ENCODE results near the gene PLEKHM1.
"Not testable (repeated sequence)": the region's sequence is repeated elsewhere in the genome, so short reads cannot be mapped to it uniquely, and the experiment has no call there.

Gene PLEKHM1

DNA sequence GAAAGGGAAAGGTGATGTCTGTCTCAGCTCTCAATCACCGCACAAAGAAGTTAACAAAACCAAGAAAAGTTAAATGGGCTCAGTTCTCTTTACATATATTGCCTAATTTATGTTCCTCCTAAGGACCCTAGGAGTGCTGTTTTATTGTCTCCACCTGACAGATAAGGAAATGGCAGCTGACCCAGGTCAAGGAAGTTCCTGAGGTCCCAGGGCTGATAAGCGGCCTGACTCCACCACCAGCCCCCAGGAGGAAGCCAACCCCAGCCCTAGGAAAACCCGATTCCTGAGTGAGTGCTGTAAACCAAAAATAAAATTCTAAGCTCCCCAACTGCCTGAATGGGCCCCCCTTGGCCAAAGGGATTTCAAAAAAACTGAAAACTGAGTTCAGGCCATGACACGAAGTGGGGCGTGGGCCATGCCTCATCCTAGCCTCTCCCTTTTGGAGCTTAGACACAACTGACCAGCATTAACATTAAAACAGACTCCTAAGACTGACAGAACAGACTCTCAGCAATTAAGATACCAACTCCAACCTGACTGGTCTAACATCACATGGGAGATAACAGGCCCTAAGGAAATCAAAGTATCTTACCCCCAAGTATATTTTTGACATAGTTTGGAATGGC is 6.8 kb downstream of the PLEKHM1 start:
- H3K27ac ChIP-seq; in situ Hi-C loops (cut with HindIII; ENCODE audit: low pct_ligation_motif_present, low sequenced_read_pairs); H3K36me3 ChIP-seq (replicated peaks); H3K4me3 ChIP-seq (ENCODE audit: low read depth, low read length); H3K27me3 ChIP-seq (replicated peaks); DNase-seq: not testable (repeated sequence)

DNA sequence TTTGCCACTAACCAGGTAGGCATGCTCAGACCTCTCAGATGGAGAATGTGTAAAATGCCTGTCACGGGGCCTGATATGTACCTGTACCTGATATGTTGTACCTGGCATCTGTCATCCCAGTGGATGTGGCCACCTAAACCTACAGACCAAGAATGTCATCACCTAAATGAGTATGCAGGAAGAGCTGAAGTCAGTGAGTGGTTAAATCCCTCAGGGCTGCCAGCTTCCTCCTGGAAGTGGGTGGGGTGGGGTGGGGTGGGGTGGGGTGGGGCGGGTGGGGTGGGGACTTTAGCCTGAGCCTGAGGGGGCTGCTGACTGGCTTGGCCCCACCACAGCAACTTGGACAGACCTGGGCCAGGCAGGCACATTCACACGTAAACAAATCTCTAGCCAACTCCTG is 7.3 kb downstream of the PLEKHM1 start:
- DNase-seq; H3K4me3 ChIP-seq (ENCODE audit: low read depth, low read length); H3K36me3 ChIP-seq (replicated peaks); in situ Hi-C loops (cut with HindIII; ENCODE audit: low pct_ligation_motif_present, low sequenced_read_pairs); H3K27ac ChIP-seq; H3K27me3 ChIP-seq (replicated peaks): not testable (repeated sequence)

DNA sequence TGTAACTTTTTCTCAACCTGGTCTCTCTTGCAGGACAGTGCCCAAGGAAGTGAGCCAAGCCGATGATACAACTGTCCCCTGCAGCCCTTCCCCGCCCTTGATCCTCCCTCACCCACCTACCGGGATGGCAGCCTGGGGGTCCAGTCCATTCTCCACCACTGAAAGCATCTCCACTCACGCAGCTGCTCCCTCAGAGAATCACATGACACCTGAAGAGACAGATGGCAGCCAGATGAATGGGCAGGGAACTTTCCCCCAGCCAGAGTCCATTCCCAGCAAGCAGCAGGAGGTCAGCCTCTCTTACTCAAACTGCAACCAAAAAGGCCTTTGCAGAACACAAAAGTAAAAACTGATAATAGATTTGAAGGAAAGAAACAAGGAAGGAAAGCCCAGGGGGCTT is 8.2 kb downstream of the PLEKHM1 start:
- H3K4me3 ChIP-seq (ENCODE audit: low read depth, low read length), result not testable (repeated sequence)

DNA sequence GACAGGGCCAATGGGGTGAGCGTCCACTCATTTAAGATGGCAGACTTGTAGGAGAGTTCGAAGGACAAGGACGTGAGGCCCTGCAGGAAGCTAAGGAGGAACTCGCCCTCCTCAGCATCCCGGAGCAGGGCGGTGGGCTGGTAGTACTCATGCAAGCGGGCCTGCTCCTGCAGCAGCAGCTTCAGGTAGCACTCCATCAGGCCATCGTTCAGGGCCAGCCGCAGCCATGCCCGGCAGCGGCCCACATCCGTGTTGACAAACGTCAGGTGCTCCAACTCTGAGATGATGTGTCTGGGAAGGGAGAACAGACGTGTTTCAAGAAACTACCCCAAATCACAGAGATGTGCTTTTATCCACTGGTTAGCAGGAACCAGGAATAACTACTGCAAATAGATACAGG is 15.1 kb downstream of the PLEKHM1 start:
- H3K27ac ChIP-seq; H3K27me3 ChIP-seq (replicated peaks); H3K4me3 ChIP-seq (ENCODE audit: low read depth, low read length); in situ Hi-C loops (cut with HindIII; ENCODE audit: low pct_ligation_motif_present, low sequenced_read_pairs); DNase-seq: not testable (repeated sequence)
- peaks cover 12% of the 10 kb centered on the region for H3K36me3 ChIP-seq (replicated peaks)

More for the DNA sequence above, 8.2 kb downstream of the PLEKHM1 start:
- H3K27ac ChIP-seq; DNase-seq; H3K36me3 ChIP-seq (replicated peaks); H3K27me3 ChIP-seq (replicated peaks); in situ Hi-C loops (cut with HindIII; ENCODE audit: low pct_ligation_motif_present, low sequenced_read_pairs): not testable (repeated sequence)

DNA sequence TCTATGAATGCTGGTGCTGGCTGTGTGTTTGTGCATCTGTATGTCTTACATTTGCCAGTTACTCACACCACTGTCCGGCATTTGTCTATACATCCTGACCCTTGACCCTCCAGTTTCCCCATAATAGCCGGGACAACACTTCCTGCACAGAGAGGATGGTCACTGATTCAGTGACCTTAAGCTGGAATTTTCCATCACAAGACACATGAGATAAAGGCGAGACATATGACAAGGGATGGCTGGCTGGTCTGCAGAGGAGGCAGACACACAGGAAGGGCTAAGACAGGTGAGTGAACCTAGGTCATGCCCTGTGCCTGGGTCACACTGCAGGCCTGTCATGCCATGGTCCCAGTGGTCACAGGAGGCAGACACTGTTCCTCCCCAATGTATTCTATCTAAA is 18.3 kb downstream of the PLEKHM1 start:
- H3K4me3 ChIP-seq (ENCODE audit: low read depth, low read length); H3K27me3 ChIP-seq (replicated peaks); H3K27ac ChIP-seq; H3K36me3 ChIP-seq (replicated peaks); in situ Hi-C loops (cut with HindIII; ENCODE audit: low pct_ligation_motif_present, low sequenced_read_pairs); DNase-seq: not testable (repeated sequence)

DNA sequence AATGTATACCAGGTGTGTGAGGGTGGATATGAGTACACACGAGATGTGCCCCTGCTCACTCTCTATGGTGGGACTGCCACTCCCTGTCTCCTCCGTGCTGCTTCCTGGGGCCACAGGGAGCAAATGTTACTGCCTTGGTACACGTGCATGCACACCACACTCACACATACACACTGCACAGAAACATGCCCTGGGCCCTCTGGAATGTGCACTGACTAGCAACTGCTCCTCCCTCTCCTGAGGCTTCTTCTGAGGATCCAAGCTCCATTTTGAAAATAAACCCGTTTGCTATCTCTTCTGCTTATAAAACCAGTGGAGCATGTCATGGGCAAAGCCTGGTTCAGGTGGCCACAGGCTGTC is 21.3 kb downstream of the PLEKHM1 start:
- H3K27ac ChIP-seq; H3K4me3 ChIP-seq (ENCODE audit: low read depth, low read length); DNase-seq; H3K27me3 ChIP-seq (replicated peaks); H3K36me3 ChIP-seq (replicated peaks); in situ Hi-C loops (cut with HindIII; ENCODE audit: low pct_ligation_motif_present, low sequenced_read_pairs): not testable (repeated sequence)

DNA sequence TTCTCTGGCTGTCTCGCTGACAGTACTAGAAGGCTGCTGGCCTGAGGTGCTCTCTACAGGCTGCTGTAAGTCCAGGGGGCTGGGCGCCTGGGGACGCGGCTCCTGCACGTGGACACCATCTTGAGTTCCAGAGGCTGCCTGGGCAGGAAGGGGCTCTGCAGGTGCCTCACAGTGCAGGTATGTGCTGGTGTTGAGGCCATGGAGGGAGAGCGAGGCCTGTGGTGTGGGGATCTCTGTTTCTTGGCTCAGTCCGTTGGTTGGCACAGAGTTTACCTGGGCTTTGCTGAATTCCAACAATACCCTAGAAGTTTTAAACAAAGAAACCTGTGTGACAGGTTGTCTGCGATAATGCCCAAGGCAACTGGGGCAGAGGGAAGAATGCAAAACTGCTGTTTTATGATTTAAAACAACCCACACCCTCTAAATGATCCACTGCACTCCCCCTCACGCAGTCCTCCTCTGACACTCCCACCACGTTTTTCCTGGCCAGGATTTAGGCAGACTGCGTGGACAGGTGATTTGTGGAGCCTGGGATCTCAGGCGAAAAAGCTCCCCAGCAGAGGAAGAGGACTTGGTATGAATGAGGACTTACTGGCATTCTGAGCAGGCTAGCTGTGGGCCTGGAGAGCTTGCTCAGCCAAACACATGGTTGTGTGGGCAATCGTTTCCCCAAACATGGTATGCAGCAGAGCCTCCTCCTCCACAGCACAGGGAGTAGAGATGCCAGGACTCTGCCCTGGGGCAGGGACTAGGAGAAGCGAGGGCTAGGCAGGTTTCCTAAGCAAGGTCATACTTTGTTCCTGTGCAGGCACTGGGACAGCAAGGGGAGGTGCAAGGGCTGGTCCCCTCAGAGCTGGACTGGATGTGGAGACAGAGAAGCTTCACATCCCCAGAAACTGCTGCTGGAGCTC is 22.0 kb downstream of the PLEKHM1 start:
- H3K27ac ChIP-seq; in situ Hi-C loops (cut with HindIII; ENCODE audit: low pct_ligation_motif_present, low sequenced_read_pairs); DNase-seq; H3K36me3 ChIP-seq (replicated peaks); H3K27me3 ChIP-seq (replicated peaks); H3K4me3 ChIP-seq (ENCODE audit: low read depth, low read length): not testable (repeated sequence)

DNA sequence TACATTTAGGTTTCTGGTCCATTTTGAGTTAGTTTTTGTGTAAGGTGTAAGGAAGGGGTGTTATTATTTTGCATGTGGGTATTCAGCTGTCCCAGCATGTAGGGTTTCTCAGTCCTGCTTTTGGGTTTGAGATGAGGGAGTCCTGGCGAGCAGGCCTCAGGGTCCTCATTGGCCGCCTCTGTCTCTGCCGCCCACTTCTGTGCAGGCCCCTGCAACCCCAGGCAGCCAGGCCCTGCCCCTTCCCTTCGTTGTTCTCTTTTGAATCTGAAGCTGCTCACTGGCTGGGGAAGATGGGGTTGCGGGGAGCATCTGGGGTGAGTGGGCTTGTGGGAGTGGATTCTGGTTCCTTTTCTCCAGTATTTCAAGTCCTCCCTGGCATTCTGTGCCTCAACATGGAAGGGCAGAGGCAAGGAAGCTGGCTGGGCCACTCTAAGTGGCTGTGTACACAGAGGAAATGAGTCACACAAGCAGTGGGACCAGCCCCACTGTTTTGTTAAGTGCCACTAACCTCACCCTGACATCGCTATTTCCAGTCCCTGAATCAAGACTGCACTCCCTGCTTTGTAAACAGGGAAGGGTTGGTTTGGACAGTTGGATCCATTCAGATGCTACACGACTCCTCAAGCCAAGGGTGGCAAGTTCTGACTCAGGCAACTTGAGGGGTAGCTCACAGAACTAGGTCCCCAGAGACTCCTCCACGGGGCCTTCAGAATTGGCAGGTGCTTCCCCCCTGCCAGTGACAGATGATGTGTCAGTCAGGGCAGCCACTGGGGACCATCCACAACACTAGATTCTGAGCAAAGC is 28.8 kb downstream of the PLEKHM1 start:
- peak; percentile 16 for DNase-seq
- H3K27ac ChIP-seq; in situ Hi-C loops (cut with HindIII; ENCODE audit: low pct_ligation_motif_present, low sequenced_read_pairs); H3K36me3 ChIP-seq (replicated peaks); H3K4me3 ChIP-seq (ENCODE audit: low read depth, low read length); H3K27me3 ChIP-seq (replicated peaks): not testable (repeated sequence)

DNA sequence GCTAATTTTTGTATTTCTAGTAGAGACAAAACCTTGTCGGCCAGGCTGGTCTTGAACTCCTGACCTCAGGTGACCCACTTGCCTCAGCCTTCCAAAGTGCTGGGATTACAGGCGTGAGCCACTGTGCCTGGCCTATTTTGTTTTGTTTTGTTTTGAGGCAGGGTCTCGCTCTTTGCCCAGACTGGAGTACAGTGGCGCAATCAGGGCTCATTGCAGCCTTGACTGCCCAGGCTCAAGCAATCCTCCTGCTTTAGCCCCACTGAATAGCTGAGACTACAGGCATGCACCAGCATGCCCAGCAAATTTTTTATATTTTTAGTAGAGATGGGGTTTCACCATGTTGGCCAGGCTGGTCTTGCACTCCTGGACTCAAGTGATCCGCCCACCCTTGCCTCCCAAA is 30.1 kb downstream of the PLEKHM1 start:
- H3K27ac ChIP-seq; H3K36me3 ChIP-seq (replicated peaks); DNase-seq; in situ Hi-C loops (cut with HindIII; ENCODE audit: low pct_ligation_motif_present, low sequenced_read_pairs); H3K4me3 ChIP-seq (ENCODE audit: low read depth, low read length); H3K27me3 ChIP-seq (replicated peaks): not testable (repeated sequence)

DNA sequence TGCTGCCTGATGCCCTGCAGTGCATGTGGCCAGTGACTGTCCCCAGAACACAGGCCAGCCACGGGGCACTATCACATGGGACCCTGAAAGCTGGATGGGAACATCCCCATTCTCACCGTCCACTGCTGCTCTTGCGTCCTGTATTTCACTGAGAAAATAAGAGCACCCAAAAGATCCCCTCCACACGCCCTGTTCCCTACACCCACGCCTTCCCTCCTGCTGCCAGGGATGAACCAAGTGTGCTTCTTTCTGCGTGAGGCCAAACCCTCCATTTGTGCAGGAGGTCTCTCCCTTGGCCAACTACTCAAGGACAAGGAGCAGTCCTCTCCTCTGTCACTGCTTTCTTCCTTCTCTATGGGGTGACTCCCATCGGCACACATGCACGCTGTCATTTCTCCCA is 36.2 kb downstream of the PLEKHM1 start:
- H3K27me3 ChIP-seq (replicated peaks); in situ Hi-C loops (cut with HindIII; ENCODE audit: low pct_ligation_motif_present, low sequenced_read_pairs); DNase-seq; H3K36me3 ChIP-seq (replicated peaks); H3K27ac ChIP-seq; H3K4me3 ChIP-seq (ENCODE audit: low read depth, low read length): not testable (repeated sequence)

DNA sequence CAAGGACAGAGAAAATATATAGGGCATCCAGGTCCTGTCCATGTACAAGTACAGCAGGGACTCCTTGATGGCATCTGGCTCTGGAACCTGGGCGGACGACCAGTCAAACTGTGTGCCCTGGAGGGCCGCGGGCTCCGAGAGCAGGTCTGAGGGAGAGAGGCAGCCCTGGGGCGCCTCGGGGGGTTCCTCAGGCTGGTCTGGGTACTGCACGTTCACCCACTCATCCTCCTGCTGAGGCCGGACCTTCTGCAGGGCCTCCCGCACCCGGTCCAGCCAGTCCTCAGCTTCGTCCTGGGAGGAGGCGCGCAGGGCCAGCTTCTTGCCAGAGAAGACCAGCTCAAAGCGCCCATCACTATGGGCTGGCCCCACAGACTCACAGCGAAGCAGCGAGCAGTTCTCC is 36.8 kb downstream of the PLEKHM1 start:
- H3K36me3 ChIP-seq (replicated peaks); H3K4me3 ChIP-seq (ENCODE audit: low read depth, low read length); in situ Hi-C loops (cut with HindIII; ENCODE audit: low pct_ligation_motif_present, low sequenced_read_pairs); H3K27ac ChIP-seq; H3K27me3 ChIP-seq (replicated peaks); DNase-seq: not testable (repeated sequence)

DNA sequence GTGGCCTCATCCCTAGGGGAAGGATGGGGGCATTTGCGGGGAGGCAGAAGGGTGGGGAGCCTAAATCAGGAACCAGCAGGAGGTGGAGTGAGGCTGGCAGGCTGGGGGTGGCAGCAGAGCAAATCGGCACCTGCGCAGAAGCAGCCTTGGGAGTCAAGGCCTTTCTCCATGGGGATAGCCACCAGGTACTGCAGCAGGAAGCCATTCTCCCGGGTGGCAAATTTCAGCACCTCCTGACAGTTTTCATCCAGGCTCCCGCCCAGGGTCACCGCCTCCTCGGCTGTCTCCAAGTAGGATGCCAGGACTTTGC is 37.3 kb downstream of the PLEKHM1 start:
- H3K4me3 ChIP-seq (ENCODE audit: low read depth, low read length), result not testable (repeated sequence)

DNA sequence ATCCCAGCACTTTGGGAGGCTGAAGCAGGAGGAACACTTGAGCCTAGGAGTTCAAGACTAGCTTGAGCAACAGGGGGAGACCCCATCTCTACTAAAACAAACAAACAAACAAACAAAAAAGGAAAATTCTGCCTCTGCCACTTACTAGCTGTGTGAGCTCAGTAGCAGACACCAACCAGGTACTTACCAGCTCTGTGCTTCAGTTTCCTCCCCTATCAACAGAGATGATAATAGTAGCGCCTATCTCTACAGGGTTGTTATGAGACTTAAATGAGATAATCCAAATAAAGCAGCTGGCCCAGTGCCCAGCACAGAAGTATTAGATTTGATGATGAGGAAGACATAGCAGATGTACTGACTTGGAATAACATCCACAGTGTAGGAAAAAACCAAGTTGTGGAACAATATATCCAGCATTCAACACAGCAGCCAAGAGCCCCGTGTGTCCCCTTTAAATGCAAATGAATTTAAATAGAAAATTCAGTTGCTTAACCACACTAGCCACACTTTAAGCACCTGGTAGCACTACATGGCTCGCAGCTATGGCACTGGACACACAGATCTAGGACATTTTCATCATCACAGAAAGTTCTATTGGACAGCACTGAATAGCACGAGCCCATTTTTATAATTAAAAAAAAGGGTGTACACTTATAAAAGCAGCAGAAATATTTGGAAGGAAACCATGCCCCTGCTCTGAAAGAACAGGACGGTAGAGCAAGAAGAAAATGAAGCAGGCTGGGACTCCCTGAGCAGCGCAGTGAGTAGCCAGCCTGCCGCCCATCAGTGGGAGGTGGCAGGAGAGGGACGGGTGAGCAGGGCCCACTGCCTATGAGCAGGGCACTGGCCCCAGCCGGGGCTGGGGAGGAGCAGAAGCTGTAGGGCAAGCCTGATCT is 37.9 kb downstream of the PLEKHM1 start:
- in situ Hi-C loops (cut with HindIII; ENCODE audit: low pct_ligation_motif_present, low sequenced_read_pairs); H3K27ac ChIP-seq; DNase-seq; H3K4me3 ChIP-seq (ENCODE audit: low read depth, low read length); H3K27me3 ChIP-seq (replicated peaks); H3K36me3 ChIP-seq (replicated peaks): not testable (repeated sequence)

More for the DNA sequence above, 37.3 kb downstream of the PLEKHM1 start:
- H3K36me3 ChIP-seq (replicated peaks); in situ Hi-C loops (cut with HindIII; ENCODE audit: low pct_ligation_motif_present, low sequenced_read_pairs); DNase-seq; H3K27ac ChIP-seq; H3K27me3 ChIP-seq (replicated peaks): not testable (repeated sequence)

DNA sequence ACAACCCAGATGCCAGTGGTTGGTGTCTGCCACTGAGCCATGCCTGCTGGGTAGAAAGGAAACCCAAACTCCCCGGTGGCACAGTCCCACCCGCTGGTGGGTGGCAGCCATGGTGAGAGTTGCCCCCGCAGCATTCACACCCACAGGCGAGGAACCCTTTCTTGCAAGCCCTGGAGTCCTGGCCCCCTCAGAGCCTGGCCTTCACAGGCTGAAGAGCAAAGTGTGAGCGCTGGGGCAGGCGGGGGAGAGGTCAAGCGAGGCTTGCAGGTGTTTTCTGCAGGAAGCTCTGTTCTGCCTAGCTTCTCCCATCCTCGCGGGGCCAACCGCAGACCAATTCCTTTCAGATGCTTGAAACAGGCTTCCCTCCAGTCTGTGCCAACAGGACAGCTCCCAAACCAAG is 38.9 kb downstream of the PLEKHM1 start:
- in situ Hi-C loops (cut with HindIII; ENCODE audit: low pct_ligation_motif_present, low sequenced_read_pairs), result not testable (repeated sequence)

More for the DNA sequence above, 38.9 kb downstream of the PLEKHM1 start:
- DNase-seq; H3K4me3 ChIP-seq (ENCODE audit: low read depth, low read length); H3K27me3 ChIP-seq (replicated peaks); H3K27ac ChIP-seq; H3K36me3 ChIP-seq (replicated peaks): not testable (repeated sequence)

All from brain microvascular endothelial cell (primary cell).